NCI-H774 (cell line): ENCODE measurements around the gene NFATC2.
"Not testable (repeated sequence)": the region's sequence is repeated elsewhere in the genome, so short reads cannot be mapped to it uniquely, and the experiment has no call there.

Experiments used
- DNase-seq: peaks from one replicate; lab custom pipeline; 2025; lab: John Stamatoyannopoulos, UW

Gene NFATC2

GRCh38 chr20:51494241-51495110 lies 48.0 kb downstream of the NFATC2 start:
- DNase-seq, result no peak

- no peak for DNase-seq
These were observed 49.1 kb downstream of the NFATC2 start for GRCh38 chr20:51493346-51493791.

- no peak for DNase-seq
These were observed 50.1 kb downstream of the NFATC2 start for GRCh38 chr20:51492167-51493092.

GRCh38 chr20:51491393-51491792 lies 51.1 kb downstream of the NFATC2 start:
- no peak for DNase-seq

- no peak for DNase-seq
These were observed 51.9 kb downstream of the NFATC2 start for GRCh38 chr20:51490635-51491034.

- DNase-seq, result no peak
These were observed 52.9 kb downstream of the NFATC2 start for GRCh38 chr20:51489611-51490010.

GRCh38 chr20:51488331-51488730 lies 54.2 kb downstream of the NFATC2 start:
- DNase-seq, result no peak

- no peak for DNase-seq
These were observed 54.8 kb downstream of the NFATC2 start for GRCh38 chr20:51487565-51488268.

GRCh38 chr20:51487076-51487475 lies 55.4 kb downstream of the NFATC2 start:
- DNase-seq, result no peak

- DNase-seq, result no peak
These were observed 56.1 kb downstream of the NFATC2 start for GRCh38 chr20:51486197-51487005.

- DNase-seq, result no peak
These were observed 57.7 kb downstream of the NFATC2 start for GRCh38 chr20:51484831-51485230.

GRCh38 chr20:51484141-51484815 lies 58.2 kb downstream of the NFATC2 start:
- no peak for DNase-seq

GRCh38 chr20:51482836-51483473 lies 59.6 kb downstream of the NFATC2 start:
- DNase-seq, result no peak

- no peak for DNase-seq
These were observed 61.1 kb downstream of the NFATC2 start for GRCh38 chr20:51481341-51481914.

GRCh38 chr20:51480507-51481270 lies 61.8 kb downstream of the NFATC2 start:
- DNase-seq, result no peak

- DNase-seq, result not testable (repeated sequence)
These were observed 66.4 kb downstream of the NFATC2 start for GRCh38 chr20:51476106-51476505.

- DNase-seq, result no peak
These were observed 68.7 kb downstream of the NFATC2 start for GRCh38 chr20:51473771-51474170.

GRCh38 chr20:51473256-51473655 lies 69.3 kb downstream of the NFATC2 start:
- no peak for DNase-seq

GRCh38 chr20:51470907-51471411 lies 71.6 kb downstream of the NFATC2 start:
- no peak for DNase-seq
